ENCODE results near the gene COLQ.

COLQ gene

DNA sequence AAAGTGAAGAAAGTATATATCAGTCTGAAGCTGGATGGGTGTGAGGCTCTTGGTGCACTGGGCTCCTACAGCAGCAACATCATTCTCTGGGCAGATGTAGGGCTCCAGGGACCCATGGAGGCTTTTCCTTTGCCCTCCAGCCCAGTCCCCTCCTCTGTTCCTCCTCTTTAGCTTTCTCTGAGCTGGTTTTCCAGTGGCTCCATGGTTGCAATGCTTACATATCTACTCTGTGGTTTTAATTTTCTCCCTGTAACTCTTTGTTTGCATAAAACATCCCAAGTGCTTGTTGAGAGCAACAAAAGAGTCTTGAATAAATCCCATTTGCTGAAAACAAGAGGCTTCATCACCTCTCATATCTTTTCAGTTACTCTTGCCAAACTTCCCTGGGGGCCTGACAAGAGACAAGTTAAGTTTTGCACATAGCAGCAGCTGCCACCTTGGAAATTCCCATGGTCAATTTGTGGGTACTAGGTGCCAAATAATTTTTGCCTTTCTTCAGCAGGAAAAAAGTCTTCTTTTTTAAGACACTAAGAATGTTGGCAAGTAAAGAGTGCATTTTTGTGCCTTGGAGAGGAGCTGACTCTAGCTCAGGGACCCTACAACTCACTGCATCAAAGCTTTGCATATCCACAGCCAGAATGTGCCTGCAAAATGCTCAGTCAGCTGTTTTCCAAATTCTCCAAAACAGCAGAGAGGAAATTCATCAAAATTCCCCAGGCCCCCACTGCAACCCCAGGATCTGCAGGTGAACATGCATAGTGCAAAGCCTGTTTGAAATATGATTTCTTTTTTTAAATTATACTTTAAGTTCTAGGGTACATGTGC is 41.9 kb downstream of the COLQ start:
- no peaks in the 10 kb centered on the region for H3K36me3 ChIP-seq (ENCODE audit: control insufficient read depth, insufficient read depth, low read length)
- no peaks in the 10 kb centered on the region for H3K4me1 ChIP-seq (ENCODE audit: control insufficient read depth, insufficient read depth, low read length)
- no peaks in the 10 kb centered on the region for H3K9me3 ChIP-seq (ENCODE audit: control insufficient read depth, low read length)
- no peak overlapping the region for H3K4me3 ChIP-seq (ENCODE audit: low read length)
- no peaks in the 10 kb centered on the region for H3K27me3 ChIP-seq (ENCODE audit: control insufficient read depth, insufficient read depth, low read length)
- H3K9ac ChIP-seq (ENCODE audit: low read length) = no peak overlapping the region

- Histone ChIP-seq H3K27me3 (ENCODE audit: control insufficient read depth, insufficient read depth, low read length) (no peaks in the 10 kb centered on the region), H3K9me3 (ENCODE audit: control insufficient read depth, low read length) (no peaks in the 10 kb centered on the region), H3K4me3 (ENCODE audit: low read length) (no peak overlapping the region), H3K9ac (ENCODE audit: low read length) (no peak overlapping the region), H3K36me3 (ENCODE audit: control insufficient read depth, insufficient read depth, low read length) (no peaks in the 10 kb centered on the region), H3K4me1 (ENCODE audit: control insufficient read depth, insufficient read depth, low read length) (no peaks in the 10 kb centered on the region)
Observed at GRCh38 chr3:15478640-15478979, 42.9 kb downstream of the COLQ start.

DNA sequence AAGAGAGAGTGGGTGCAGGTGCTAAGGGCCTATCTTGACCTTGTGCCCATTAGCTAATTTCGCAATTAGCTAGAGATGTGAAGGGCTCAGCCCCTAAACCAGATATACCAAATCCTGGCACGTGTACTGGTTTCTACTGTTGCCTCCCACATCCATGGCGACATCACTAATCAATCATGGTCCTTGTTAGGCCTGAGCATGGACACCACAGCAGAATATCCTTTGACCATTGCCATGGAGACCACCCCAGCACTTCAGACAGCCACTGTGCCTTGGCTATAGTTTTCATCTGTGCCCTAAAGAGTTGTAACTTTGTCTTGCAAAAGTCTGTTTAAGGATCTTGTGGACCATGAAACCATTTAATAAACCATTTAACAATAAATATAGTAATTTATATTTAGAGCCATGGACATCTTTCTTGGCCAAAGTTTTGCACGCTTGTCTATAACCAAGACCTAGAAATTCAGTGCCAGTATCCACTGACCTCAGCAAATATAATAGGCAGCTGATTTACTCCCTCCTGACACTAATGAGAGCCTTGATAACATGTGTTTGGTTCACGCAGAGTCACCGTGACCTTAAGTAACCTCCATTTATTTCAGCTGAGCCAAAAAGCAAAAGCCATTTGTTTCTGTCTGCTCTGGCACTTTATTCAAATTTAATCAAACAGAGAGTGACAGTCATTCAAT is 43.4 kb downstream of the COLQ start:
- H3K4me3 ChIP-seq (ENCODE audit: low read length) = no peak overlapping the region
- no peaks in the 10 kb centered on the region for H3K4me1 ChIP-seq (ENCODE audit: control insufficient read depth, insufficient read depth, low read length)
- no peaks in the 10 kb centered on the region for H3K27me3 ChIP-seq (ENCODE audit: control insufficient read depth, insufficient read depth, low read length)
- H3K9ac ChIP-seq (ENCODE audit: low read length) = no peak overlapping the region
- H3K9me3 ChIP-seq (ENCODE audit: control insufficient read depth, low read length) = no peaks in the 10 kb centered on the region
- H3K36me3 ChIP-seq (ENCODE audit: control insufficient read depth, insufficient read depth, low read length) = no peaks in the 10 kb centered on the region

DNA sequence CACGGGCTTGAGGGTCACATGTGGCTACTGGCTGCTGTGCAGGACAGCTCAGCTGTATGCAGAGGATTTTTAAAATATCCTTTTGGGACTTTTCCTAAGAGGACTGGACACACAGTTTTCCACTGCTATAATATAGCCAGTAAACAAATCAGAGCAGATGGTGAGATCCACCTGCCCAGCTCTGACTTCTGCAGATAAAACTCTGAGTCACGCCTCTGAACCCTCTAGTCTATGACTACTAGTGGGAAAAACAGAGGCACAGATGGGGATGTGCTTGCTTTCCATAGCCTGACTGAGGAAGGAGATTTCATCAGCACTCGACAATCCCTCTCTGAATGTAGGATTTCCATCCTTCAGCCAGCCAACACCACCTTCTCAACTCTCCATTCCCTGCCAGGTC is 45.1 kb downstream of the COLQ start:
- Histone ChIP-seq H3K27me3 (ENCODE audit: control insufficient read depth, insufficient read depth, low read length) (no peaks in the 10 kb centered on the region), H3K4me1 (ENCODE audit: control insufficient read depth, insufficient read depth, low read length) (no peaks in the 10 kb centered on the region), H3K9me3 (ENCODE audit: control insufficient read depth, low read length) (no peaks in the 10 kb centered on the region), H3K9ac (ENCODE audit: low read length) (no peak overlapping the region), H3K4me3 (ENCODE audit: low read length) (no peak overlapping the region), H3K36me3 (ENCODE audit: control insufficient read depth, insufficient read depth, low read length) (no peaks in the 10 kb centered on the region)

DNA sequence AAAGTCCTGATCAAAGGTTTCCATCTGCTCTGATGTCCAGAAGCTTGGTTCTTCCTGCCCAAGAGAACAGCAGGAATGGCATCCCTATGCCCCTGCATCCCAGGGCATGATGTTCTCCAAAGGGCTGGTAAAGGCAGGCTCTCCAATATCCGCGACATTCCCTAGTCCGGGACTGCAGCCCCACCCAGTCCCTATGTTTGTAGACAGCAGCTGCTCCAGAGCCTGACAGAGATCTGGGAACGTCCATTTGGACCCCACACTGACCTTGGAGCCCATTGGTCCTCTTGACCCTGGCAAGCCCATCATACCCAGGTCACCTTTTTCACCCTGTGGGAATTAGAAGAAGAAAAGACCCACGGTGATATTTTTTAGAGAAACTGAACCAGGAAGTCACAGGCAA is 46.3 kb downstream of the COLQ start:
- Histone ChIP-seq H3K4me1 (ENCODE audit: control insufficient read depth, insufficient read depth, low read length) (no peaks in the 10 kb centered on the region), H3K9ac (ENCODE audit: low read length) (no peak overlapping the region), H3K9me3 (ENCODE audit: control insufficient read depth, low read length) (no peaks in the 10 kb centered on the region), H3K27me3 (ENCODE audit: control insufficient read depth, insufficient read depth, low read length) (no peaks in the 10 kb centered on the region), H3K4me3 (ENCODE audit: low read length) (no peak overlapping the region), H3K36me3 (ENCODE audit: control insufficient read depth, insufficient read depth, low read length) (no peaks in the 10 kb centered on the region)

- Histone ChIP-seq H3K4me1 (ENCODE audit: control insufficient read depth, insufficient read depth, low read length) (no peaks in the 10 kb centered on the region), H3K9me3 (ENCODE audit: control insufficient read depth, low read length) (no peaks in the 10 kb centered on the region), H3K27me3 (ENCODE audit: control insufficient read depth, insufficient read depth, low read length) (no peaks in the 10 kb centered on the region), H3K4me3 (ENCODE audit: low read length) (no peak overlapping the region), H3K9ac (ENCODE audit: low read length) (no peak overlapping the region), H3K36me3 (ENCODE audit: control insufficient read depth, insufficient read depth, low read length) (no peaks in the 10 kb centered on the region)
Observed at GRCh38 chr3:15471861-15472260, 49.6 kb downstream of the COLQ start.

- no peaks in the 10 kb centered on the region for H3K27me3 ChIP-seq (ENCODE audit: control insufficient read depth, insufficient read depth, low read length)
- H3K4me3 ChIP-seq (ENCODE audit: low read length) = no peak overlapping the region
- H3K9me3 ChIP-seq (ENCODE audit: control insufficient read depth, low read length) = no peaks in the 10 kb centered on the region
- no peaks in the 10 kb centered on the region for H3K4me1 ChIP-seq (ENCODE audit: control insufficient read depth, insufficient read depth, low read length)
- no peaks in the 10 kb centered on the region for H3K36me3 ChIP-seq (ENCODE audit: control insufficient read depth, insufficient read depth, low read length)
- H3K9ac ChIP-seq (ENCODE audit: low read length) = no peak overlapping the region
Observed at GRCh38 chr3:15470849-15471248, 50.7 kb downstream of the COLQ start.

- Histone ChIP-seq H3K9me3 (ENCODE audit: control insufficient read depth, low read length) (no peaks in the 10 kb centered on the region), H3K27me3 (ENCODE audit: control insufficient read depth, insufficient read depth, low read length) (no peaks in the 10 kb centered on the region), H3K4me1 (ENCODE audit: control insufficient read depth, insufficient read depth, low read length) (no peaks in the 10 kb centered on the region), H3K9ac (ENCODE audit: low read length) (no peak overlapping the region), H3K36me3 (ENCODE audit: control insufficient read depth, insufficient read depth, low read length) (no peaks in the 10 kb centered on the region), H3K4me3 (ENCODE audit: low read length) (no peak overlapping the region)
Observed at GRCh38 chr3:15470261-15470660, 51.2 kb downstream of the COLQ start.

DNA sequence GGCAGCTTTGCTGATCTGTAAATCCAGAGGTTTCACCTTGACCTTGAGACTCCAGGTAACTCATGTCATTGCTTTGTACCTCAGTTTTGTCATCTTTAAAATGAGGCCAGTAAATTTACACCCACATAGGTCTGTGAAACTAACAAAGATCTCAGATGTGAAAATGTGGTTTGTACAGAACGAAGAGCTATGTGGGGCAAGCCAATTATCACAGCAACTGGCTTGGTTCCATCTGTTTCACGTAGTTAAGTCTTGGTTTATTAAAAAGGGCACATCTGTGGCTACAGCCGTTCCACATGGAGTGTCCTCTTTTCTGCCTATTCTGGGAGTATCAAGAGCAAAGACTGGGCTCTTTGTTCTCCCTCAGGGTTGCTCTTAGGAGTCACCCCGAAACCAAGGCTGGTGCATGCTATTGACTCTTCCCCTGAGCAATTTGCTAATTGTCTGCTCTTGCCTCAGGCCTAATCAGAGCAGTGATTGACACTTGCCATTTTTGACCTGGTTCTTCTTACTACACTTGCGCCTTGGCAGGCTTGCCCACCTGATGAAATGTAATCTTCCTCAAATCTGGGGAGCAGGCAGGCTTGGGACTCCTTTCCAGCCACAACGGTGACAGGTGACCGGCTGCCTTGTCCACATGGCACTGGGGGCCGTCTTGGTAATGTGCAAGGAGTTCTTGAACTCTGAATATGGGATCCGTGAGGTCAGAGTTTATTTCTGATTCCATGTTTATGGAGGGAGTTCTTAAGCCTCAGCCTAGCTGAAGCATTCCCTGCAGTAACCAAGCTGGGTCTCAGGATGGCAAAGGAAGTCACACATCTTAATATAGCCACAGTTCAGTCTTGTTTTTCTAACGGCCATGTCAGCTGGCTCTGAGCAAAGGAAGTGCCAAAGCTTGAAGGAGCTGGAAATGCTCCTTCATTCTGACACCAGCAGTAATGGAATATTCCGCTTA is 54.0 kb downstream of the COLQ start:
- no peak overlapping the region for H3K4me3 ChIP-seq (ENCODE audit: low read length)
- H3K27me3 ChIP-seq (ENCODE audit: control insufficient read depth, insufficient read depth, low read length) = no peaks in the 10 kb centered on the region
- H3K9me3 ChIP-seq (ENCODE audit: control insufficient read depth, low read length) = no peaks in the 10 kb centered on the region
- H3K36me3 ChIP-seq (ENCODE audit: control insufficient read depth, insufficient read depth, low read length) = no peaks in the 10 kb centered on the region
- no peak overlapping the region for H3K9ac ChIP-seq (ENCODE audit: low read length)
- H3K4me1 ChIP-seq (ENCODE audit: control insufficient read depth, insufficient read depth, low read length) = no peaks in the 10 kb centered on the region

- Histone ChIP-seq H3K36me3 (ENCODE audit: control insufficient read depth, insufficient read depth, low read length) (no peaks in the 10 kb centered on the region), H3K4me1 (ENCODE audit: control insufficient read depth, insufficient read depth, low read length) (no peaks in the 10 kb centered on the region), H3K27me3 (ENCODE audit: control insufficient read depth, insufficient read depth, low read length) (no peaks in the 10 kb centered on the region), H3K9me3 (ENCODE audit: control insufficient read depth, low read length) (no peaks in the 10 kb centered on the region), H3K9ac (ENCODE audit: low read length) (no peak overlapping the region), H3K4me3 (ENCODE audit: low read length) (no peak overlapping the region)
Observed at GRCh38 chr3:15465876-15466585, 55.5 kb downstream of the COLQ start.

GRCh38 chr3:15462451-15462850 is 59.1 kb downstream of the COLQ start:
- no peaks in the 10 kb centered on the region for H3K36me3 ChIP-seq (ENCODE audit: control insufficient read depth, insufficient read depth, low read length)
- no peak overlapping the region for H3K4me3 ChIP-seq (ENCODE audit: low read length)
- H3K27me3 ChIP-seq (ENCODE audit: control insufficient read depth, insufficient read depth, low read length) = no peaks in the 10 kb centered on the region
- no peaks in the 10 kb centered on the region for H3K4me1 ChIP-seq (ENCODE audit: control insufficient read depth, insufficient read depth, low read length)
- no peak overlapping the region for H3K9ac ChIP-seq (ENCODE audit: low read length)
- H3K9me3 ChIP-seq (ENCODE audit: control insufficient read depth, low read length) = no peaks in the 10 kb centered on the region
